ENCODE results near the gene CACNA1D.
A peak's percentile ranks its signal among the peaks of the same experiment; 100 is the strongest.

Gene CACNA1D

GRCh38 chr3:53617893-53618523 lies 123.6 kb downstream of the CACNA1D start:
- DNase-seq: no peak

- no peak for DNase-seq
Measured at GRCh38 chr3:53618524-53618906, 124.1 kb downstream of the CACNA1D start.

DNA sequence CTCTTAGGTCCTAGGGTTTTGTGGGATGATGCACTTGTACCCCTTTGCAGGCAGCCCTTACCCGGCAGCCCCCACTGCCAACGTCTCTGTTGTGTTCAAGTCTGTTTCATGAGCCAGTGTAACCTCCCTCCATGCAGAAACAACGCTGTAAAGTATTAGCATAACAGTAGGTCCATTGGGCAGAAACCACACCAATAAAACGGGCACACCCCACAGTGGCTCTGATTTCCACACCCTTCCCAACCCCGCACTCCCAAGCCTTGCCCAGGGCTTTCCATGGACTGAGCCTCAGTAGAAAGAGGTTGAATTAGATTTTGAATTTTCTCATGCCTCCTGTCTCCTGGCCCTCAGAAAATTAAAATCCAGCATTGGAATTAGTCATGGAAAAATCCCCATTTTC lies 124.5 kb downstream of the CACNA1D start:
- no peak for DNase-seq

DNA sequence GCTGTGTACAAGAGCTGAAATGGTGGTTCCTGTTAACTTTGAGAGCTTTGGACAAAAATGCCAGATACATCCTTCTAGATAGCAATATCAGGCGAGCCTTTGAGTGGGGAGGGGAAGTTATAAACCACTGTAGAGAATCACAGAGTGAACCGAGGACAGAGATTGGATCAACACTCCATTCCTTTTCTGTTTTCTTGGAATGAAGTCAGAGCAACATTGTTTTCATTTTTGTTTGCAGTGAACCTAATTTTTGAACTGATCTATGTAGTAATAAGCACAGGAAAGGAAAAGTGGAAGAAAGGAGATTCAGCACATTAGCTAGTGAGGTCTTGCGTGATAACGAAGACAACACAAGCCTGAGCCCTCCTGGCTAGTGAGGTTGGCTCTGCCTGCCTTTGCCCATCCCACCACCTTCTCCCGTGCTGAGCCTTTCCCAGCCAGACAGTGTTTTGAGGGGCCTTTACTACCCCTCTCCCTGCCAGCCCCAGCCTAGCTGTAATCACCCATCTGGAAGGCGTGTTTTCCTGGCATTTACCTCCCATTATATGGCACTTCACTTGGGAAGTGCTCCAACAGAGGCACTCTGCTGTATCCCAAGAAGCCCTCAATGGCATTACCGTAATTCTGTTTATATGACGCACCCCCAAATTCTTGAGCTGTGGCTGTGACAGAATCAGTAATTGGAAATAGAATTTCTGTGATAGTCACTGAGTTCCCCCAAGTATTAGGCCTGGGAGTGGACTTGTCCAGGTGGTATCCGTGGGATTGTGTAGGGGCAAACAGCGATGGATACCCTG lies 129.8 kb downstream of the CACNA1D start:
- DNase-seq: peak; percentile 25

- no peak for DNase-seq
Measured at GRCh38 chr3:53626876-53627275, 132.5 kb downstream of the CACNA1D start.

DNA sequence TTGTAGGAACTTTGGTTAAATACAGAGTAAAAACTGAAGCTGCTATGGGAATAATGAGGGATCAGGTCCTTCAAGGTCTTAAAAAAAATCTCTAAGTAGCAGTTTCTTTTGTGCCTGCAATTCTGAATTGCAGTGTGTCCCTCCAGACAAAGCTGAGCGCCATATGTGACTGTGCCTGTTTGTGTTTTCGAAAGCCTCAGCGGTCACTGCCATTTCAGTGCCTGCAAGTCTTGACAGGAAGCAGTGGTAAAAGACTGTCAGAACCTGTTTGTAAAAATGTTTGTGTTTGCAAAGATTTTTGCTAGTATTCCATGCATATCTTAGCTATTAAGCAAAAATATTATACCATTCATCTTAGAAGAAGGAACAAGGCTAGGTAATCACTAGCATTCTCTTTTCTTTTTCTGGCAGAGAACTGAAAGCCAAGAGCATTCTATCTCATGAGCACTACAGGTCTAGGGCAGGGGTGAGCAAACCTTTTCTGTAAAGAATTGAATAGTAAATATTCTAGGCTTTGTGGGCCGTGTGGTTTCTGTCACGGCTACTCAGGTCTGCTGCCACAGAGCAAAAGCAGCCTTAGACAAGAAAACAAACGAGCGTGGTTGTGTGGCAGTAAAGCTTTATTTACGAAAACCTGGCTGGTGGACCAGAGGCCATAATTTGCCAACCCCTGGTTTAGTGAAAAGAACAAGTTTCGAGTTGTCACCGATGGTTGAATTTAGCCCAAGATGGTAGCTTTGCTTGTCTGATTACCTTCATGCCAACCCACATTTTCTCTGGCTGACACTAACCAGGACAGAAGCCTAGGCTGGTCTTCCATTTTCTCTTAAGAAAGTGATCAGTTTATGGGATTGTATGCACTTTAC lies 134.4 kb downstream of the CACNA1D start:
- DNase-seq: peak; percentile 78

GRCh38 chr3:53629402-53629723 lies 135.0 kb downstream of the CACNA1D start:
- peak; percentile 32 for DNase-seq

GRCh38 chr3:53630547-53630946 lies 136.1 kb downstream of the CACNA1D start:
- peak; percentile 71 for DNase-seq

- DNase-seq: no peak
Measured at GRCh38 chr3:53633197-53633787, 138.9 kb downstream of the CACNA1D start.

DNA sequence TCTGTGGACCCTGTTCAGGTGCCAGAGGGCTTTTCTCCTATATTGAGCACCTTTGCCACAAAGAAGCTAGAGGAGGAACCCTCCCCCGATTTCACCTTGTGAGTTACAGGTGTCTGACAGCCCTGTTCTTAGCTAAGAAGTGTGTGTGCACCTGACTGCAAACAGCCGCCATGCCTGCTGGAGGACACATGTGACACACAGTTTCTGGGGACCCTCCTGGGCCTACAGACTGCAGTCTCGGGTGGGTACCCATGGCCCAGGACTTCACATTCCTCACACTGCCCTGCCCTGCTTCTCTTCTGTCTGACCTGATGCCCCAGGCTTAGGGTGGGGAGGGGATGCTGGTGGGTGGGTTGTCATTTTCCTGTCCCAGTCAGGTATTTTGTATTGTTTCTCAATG lies 140.6 kb downstream of the CACNA1D start:
- no peak for DNase-seq

DNA sequence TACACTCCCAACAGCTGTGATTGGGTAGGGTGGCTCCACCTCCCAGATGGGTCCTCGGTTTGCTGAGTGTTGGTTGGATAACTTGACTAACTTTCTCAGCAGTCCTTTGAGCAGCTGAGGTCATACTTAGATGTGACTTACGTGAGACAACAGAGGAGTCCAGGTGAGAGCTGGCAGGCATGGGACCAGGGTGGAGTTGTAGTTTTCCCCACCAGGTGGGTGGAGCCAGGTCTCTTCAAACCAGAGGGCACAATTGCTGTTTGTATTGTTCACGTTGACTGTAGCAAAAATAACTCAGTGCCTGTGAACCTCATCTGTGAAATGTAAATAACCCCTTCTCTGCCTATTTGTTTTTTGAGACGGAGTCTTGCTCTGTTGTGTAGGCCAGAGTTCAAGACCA lies 144.4 kb downstream of the CACNA1D start:
- peak; percentile 8 for DNase-seq

DNA sequence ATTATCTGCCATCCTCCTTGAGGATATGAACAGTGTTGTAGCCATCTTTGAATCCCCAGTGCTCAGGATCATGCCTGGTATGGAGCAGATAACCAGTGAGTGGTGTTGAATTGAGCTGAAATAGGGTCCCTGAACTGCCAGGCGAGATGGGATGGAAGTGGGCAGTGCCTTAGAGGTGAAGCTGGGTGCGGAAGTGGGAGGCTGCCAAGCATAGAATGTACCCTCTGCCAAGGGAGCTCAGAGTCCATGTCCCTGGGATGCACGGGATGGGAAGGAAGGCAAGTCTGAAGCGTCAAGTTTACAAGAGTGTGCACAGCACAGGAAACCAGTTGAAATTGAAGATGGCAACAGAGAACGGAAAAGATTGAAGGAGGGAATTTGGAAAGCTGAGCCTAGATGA lies 147.0 kb downstream of the CACNA1D start:
- DNase-seq: no peak

- peak; percentile 7 for DNase-seq
Measured at GRCh38 chr3:53642211-53642610, 147.8 kb downstream of the CACNA1D start.

- DNase-seq: peak; percentile 58
Measured at GRCh38 chr3:53643757-53644156, 149.3 kb downstream of the CACNA1D start.

GRCh38 chr3:53645754-53646153 lies 151.3 kb downstream of the CACNA1D start:
- DNase-seq: no peak

GRCh38 chr3:53646723-53647122 lies 152.3 kb downstream of the CACNA1D start:
- no peak for DNase-seq

DNA sequence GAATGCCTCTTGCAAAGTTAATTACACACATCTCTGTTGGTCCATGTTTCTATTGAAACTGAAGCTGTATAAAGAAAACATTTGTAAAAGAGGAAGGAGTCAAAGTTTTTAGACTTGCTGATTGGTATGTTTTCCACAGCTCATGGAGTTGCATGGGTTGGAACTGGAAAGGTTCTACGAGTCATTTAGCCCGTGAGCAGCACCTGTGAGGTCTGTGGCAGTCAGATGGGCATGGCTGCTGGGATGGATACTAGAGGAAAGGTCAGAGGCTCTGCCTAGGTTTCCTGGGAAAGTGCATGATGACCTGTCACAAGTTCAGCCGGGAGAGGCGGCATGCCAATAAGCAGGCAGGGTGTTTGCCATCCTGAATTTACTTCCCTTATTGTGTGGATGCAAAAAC lies 155.4 kb downstream of the CACNA1D start:
- DNase-seq: no peak

- DNase-seq: no peak
Measured at GRCh38 chr3:53650424-53650823, 156.0 kb downstream of the CACNA1D start.

- DNase-seq: no peak
Measured at GRCh38 chr3:53650928-53651661, 156.7 kb downstream of the CACNA1D start.

GRCh38 chr3:53651927-53652326 lies 157.5 kb downstream of the CACNA1D start:
- DNase-seq: no peak

DNA sequence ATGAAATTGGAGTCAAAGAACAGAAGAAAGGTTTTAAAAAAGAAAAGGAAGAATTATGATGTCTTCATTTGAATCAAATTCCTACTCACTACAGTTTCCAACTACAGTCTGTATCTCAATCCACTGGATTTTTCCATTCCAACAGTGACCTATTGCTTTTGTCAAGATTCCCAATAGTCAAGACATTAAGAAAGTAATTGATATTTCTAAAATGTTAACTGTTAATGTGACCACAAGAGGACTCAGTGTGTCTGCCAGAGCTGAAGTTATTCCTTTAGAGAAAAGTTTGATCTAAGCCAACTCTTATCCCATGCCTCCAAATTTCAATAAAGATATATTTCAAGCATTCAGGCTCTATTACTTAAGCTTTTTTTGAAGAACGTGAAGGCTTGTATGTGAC lies 163.2 kb downstream of the CACNA1D start:
- DNase-seq: no peak

DNA sequence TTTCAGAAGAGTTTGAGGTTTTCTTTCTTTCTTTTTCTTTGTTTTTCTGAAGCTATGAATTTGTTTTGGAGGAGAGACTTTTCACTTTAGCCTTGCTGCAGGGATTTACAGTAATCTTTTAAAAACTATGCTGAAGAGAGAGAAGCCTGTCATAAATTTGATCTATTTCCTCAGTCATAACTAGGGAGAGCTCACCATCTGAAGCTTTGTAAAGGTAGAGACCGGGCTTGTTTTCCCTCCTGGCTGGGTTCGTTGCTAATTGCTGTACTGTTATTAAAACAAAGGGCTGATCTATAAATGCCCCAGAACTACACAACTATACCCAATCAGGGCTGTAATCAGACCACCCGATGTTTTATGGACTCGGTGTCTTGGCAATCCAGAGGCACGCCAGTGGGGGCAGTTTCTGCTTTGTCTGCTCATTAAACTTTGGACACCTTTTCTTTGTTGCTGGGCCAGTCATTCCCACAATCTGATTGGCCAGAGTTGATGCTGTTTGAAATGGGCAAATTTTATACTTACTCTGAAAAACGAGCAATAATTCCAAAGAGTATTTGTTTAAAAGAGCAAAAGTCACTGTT lies 164.3 kb downstream of the CACNA1D start:
- DNase-seq: peak; percentile 84

Data from NCI-H69 (cell line).